Neuron (in vitro differentiated cells): ENCODE measurements around the gene PPP2R2C.

Experiments
- H2AFZ ChIP-seq: one replicate; pipeline ENCODE4 v1.6.1; 2013; ENCODE audit warnings: low read depth, mild to moderate bottlenecking, inconsistent platforms, low read length, moderate library complexity
- H3K27me3 ChIP-seq: one replicate; pipeline ENCODE4 v1.6.1; 2013; ENCODE audit warnings: low read length; ENCODE audit not compliant: insufficient read depth
- H3K36me3 ChIP-seq: one replicate; pipeline ENCODE4 v1.6.1; 2013; ENCODE audit warnings: low read length; ENCODE audit not compliant: insufficient read depth
- H3K4me1 ChIP-seq: one replicate; pipeline ENCODE4 v1.6.1; 2013; ENCODE audit warnings: low read length; ENCODE audit not compliant: insufficient read depth
- H3K4me3 ChIP-seq: 2 replicates; pipeline ENCODE4 v1.5.1; 2013; ENCODE audit warnings: mild to moderate bottlenecking, low read length, moderate library complexity
- H3K9me3 ChIP-seq: one replicate; pipeline ENCODE4 v1.6.1; 2013; ENCODE audit warnings: low read length

Gene PPP2R2C

GRCh38 chr4:6446538-6447451 is 25.6 kb downstream of the PPP2R2C start:
- Histone ChIP-seq H3K36me3 (no peaks in the 10 kb centered on the region), H3K4me1 (peaks cover 15% of the 10 kb centered on the region), H3K4me3 (no peak overlapping the region), H3K27me3 (peaks cover 27% of the 10 kb centered on the region), H3K9me3 (no peaks in the 10 kb centered on the region), H2AFZ (no peak overlapping the region)

DNA sequence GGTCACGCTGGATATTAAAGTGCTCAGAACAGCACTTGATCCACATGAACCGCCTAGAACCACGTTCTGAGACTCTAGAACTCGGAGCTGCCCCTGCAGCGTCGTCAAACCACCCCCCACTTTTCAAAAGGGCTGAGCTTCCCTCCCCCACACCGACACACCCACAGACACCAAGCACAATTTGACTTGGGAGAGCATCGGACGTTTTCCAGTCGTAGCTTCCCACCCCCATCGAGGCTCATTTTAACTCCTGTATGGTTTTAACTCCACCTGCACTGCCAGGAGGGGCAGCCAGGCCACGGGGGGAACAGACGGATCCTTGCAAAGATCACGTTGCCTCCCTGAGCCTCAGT is 26.3 kb downstream of the PPP2R2C start:
- Histone ChIP-seq H3K4me1 (peaks cover 15% of the 10 kb centered on the region), H3K27me3 (peaks cover 27% of the 10 kb centered on the region), H2AFZ (no peak overlapping the region), H3K36me3 (no peaks in the 10 kb centered on the region), H3K4me3 (no peak overlapping the region), H3K9me3 (no peaks in the 10 kb centered on the region)

- H3K27me3 ChIP-seq: peaks cover 27% of the 10 kb centered on the region
- no peaks in the 10 kb centered on the region for H3K9me3 ChIP-seq
- H3K4me1 ChIP-seq: peaks cover 15% of the 10 kb centered on the region
- no peak overlapping the region for H2AFZ ChIP-seq
- no peak overlapping the region for H3K4me3 ChIP-seq
- H3K36me3 ChIP-seq: no peaks in the 10 kb centered on the region
Measured at GRCh38 chr4:6445403-6446129, 26.8 kb downstream of the PPP2R2C start.

DNA sequence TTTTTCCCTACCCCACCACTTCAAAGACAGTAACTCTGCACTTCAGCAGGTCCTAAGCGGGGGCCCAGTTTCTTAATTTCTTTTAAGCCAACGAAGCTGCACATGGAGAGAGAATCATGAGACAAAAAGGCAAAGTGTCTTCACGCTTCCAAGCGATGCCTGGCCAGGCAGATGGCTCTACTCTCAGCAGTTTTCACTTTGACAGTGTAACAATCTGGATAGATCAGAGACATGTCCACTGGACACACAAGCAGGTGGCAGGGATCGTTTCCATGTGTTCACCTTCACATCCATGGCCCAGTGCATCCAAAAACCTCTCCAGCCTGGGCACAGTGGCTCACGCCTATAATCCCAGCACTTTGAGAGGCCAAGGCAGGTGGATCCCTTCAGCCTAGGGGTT is 27.8 kb downstream of the PPP2R2C start:
- Histone ChIP-seq H2AFZ (no peak overlapping the region), H3K9me3 (no peaks in the 10 kb centered on the region), H3K36me3 (no peaks in the 10 kb centered on the region), H3K27me3 (peaks cover 21% of the 10 kb centered on the region), H3K4me3 (no peak overlapping the region), H3K4me1 (peaks cover 15% of the 10 kb centered on the region)

DNA sequence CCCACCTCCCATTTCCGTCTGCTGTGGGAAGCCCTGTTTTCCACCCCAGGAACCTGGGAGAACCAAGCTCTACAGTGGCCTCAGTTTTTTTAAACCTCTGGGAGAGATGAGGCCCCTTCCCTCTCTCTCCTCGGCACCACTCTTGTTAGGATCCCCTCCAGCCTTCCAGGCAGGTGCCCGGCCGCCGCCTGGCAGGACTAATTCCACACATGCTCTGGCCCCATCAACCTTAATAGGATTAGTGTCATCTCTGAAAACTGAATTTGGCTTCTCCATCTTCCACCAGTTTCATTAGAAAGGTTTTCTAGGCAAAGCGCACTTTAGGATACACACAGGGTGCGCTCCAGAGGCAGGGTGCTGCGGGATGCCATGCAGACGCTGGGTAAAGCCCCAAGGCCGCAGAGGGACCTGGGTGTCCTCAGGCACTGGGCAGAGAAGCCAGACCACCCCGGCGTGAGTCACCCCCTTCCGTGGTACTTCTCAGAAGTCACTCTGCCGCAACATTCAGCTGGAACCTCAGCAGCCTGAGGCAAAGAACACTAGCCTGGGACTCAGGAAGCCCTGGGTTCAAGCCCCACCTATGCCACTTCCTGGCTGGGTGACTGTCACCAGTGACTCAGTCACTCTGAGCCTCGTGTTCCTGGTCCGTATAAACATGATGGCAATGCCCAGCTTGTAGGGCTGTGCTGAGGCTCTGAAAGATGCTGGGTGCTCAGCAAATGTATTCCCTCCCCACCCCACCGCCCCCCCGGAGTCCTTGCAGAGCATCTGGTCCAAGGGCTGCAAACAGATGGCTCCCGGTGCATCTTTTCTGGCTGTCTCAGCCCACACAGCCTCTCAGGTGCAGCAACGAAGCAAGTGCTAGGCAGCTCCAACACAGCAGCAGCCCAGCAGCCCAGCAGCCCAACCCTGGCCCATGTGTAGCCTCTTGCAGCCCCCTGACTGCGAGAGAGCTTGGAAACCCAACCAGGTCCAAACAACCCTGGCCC is 29.1 kb downstream of the PPP2R2C start:
- H3K27me3 ChIP-seq: peaks cover 11% of the 10 kb centered on the region
- H2AFZ ChIP-seq: no peak overlapping the region
- no peaks in the 10 kb centered on the region for H3K36me3 ChIP-seq
- H3K9me3 ChIP-seq: no peaks in the 10 kb centered on the region
- H3K4me3 ChIP-seq: no peak overlapping the region
- peaks cover 15% of the 10 kb centered on the region for H3K4me1 ChIP-seq

DNA sequence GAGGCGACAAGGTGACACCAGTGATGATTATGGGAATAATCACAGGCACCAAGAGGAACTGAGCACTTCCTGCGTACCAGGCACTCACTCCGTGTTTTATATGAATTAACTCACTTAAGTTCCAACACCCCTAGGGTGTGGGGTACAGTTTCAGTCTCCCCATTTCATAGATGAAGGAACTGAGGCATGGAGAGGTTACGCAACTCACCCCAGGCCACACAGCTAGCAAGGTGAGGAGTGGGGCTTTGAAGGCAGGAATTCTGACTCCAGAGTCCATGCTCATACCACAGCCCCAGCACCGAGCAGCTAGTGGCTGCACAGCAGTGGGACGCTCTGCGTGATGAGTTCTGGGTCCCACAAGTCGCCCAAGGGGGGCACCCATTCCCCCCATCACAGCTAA is 29.9 kb downstream of the PPP2R2C start:
- Histone ChIP-seq H3K4me1 (peaks cover 12% of the 10 kb centered on the region), H3K9me3 (no peaks in the 10 kb centered on the region), H3K27me3 (peaks cover 4% of the 10 kb centered on the region), H3K4me3 (no peak overlapping the region), H2AFZ (no peak overlapping the region), H3K36me3 (no peaks in the 10 kb centered on the region)

- Histone ChIP-seq H3K4me1 (peaks cover 4% of the 10 kb centered on the region), H3K4me3 (no peak overlapping the region), H2AFZ (no peak overlapping the region), H3K36me3 (no peaks in the 10 kb centered on the region), H3K9me3 (no peaks in the 10 kb centered on the region), H3K27me3 (peaks cover 2% of the 10 kb centered on the region)
Measured at GRCh38 chr4:6441758-6442157, 30.7 kb downstream of the PPP2R2C start.

DNA sequence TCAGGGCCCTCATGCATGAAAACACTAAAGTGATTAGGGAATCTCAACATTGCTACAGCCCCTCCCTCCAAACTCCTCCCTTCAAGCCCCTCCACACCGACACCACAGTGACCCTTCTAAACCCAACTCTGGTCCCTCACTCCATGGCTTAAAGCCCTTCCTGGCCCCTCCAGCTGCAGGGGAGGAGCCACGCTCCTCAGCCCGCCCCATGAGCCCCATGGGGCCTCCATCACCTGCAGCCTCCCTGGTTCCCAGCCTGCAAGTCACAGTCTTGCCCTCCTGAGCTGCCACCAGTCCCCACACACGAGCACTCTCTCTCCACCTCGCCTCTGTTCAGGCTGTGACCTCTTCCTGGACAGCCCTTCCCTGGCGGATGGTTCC is 31.2 kb downstream of the PPP2R2C start:
- Histone ChIP-seq H3K27me3 (peaks cover 2% of the 10 kb centered on the region), H3K4me1 (no peaks in the 10 kb centered on the region), H3K4me3 (no peak overlapping the region), H3K9me3 (no peaks in the 10 kb centered on the region), H3K36me3 (no peaks in the 10 kb centered on the region), H2AFZ (no peak overlapping the region)

GRCh38 chr4:6440506-6441201 is 31.8 kb downstream of the PPP2R2C start:
- H3K27me3 ChIP-seq: peaks cover 2% of the 10 kb centered on the region
- no peaks in the 10 kb centered on the region for H3K4me1 ChIP-seq
- no peak overlapping the region for H2AFZ ChIP-seq
- H3K9me3 ChIP-seq: no peaks in the 10 kb centered on the region
- H3K36me3 ChIP-seq: no peaks in the 10 kb centered on the region
- no peak overlapping the region for H3K4me3 ChIP-seq

- no peaks in the 10 kb centered on the region for H3K36me3 ChIP-seq
- peaks cover 2% of the 10 kb centered on the region for H3K27me3 ChIP-seq
- H3K4me3 ChIP-seq: no peak overlapping the region
- no peaks in the 10 kb centered on the region for H3K4me1 ChIP-seq
- H2AFZ ChIP-seq: no peak overlapping the region
- no peaks in the 10 kb centered on the region for H3K9me3 ChIP-seq
Measured at GRCh38 chr4:6439120-6439762, 33.2 kb downstream of the PPP2R2C start.

DNA sequence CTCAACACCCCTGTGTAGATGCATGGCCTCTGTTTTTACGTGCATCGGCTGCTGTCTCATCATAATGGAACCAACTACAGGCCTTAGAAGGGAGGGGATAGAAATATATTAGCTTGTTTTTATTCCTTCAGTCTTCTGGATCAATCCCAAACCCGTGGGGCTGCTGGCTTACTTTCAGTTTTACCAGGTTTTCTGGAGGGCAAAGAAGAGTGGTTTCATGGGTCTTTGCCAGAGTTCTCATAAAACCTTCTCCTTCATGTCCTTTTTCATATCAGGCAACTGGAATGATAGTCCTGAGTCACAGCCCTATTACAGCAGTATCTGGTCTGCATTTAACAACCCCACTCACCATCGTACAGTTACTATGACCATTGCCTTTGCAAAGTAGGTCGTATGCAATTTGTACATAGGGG is 34.6 kb downstream of the PPP2R2C start:
- Histone ChIP-seq H3K9me3 (no peaks in the 10 kb centered on the region), H3K4me1 (no peaks in the 10 kb centered on the region), H2AFZ (no peak overlapping the region), H3K4me3 (no peak overlapping the region), H3K27me3 (peaks cover under 1% of the 10 kb centered on the region), H3K36me3 (no peaks in the 10 kb centered on the region)

DNA sequence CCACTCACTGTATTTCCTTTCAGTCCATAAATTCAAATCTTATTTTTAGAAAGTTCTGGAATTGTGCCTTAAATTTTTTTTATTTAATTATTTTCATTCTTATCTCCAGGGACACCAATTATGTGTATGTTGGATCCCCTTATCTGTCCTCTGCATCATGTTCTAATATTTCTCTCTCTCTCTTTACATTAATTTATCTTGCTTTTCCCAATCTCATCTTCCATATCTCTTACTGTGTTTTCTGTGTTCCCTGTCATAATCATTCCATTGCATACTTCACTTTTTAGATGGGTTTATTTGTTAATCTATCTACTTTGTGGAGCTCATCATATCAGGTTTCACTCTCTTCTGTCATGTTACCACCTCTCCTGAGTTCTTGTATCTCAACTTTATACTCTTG is 37.4 kb downstream of the PPP2R2C start:
- Histone ChIP-seq H3K36me3 (no peaks in the 10 kb centered on the region), H3K9me3 (no peaks in the 10 kb centered on the region), H3K4me1 (no peaks in the 10 kb centered on the region), H3K4me3 (no peak overlapping the region), H2AFZ (no peak overlapping the region), H3K27me3 (no peaks in the 10 kb centered on the region)
